Sigmoid colon (tissue), 4 donors: ENCODE results near the gene ATRNL1.

Experiments used
- POLR2AphosphoS5 ChIP-seq, 4 donors: sonication (generic); formaldehyde crosslinking; IDR thresholded peaks; one replicate each; pipeline ENCODE4 v1.6.1; 2017; ENCODE audit warnings: antibody characterized with exemption in 4 of 4
- TF ChIP-seq, protein P1 (sequence below), 4 experiments: fragments of 450-650 bp in 3 of 4; fragments of 200-600 bp in 1 of 4; IDR thresholded peaks; one replicate each; pipeline ENCODE4 v1.5.1; 2016 to 2019; ENCODE audit warnings: antibody characterized with exemption in 4 of 4, mild to moderate bottlenecking in 3 of 4, moderate library complexity in 2 of 4

DNA sequence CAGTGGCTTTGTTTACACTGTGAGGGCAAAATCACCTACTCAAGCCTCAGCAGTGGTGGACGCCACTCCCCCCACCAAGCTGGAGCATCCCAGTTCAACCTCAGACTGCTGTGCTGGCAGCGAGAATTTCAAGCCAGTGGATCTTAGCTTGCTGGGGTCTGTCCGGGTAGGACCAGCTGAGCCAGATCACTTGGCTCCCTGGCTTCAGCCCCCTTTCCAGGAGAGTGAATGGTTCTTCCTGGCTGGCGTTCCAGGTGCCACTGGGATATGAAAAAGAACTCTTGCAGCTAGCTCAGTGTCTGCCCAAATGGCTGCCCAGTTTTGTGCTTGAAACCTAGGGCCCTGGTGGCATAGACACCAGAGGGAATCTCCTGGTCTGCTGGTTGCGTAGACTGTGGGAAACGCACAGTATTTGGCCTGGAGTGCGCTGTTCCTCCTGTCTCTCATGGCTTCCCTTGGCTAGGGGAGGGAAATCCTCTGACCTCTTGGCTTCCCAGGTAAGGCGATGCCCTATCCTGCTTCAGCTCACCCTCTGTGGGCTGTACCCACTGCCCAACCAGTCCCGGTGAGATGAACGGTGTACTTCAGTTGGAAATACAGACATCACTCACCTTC lies 398.5 kb downstream of the ATRNL1 start:
- no peak for TF ChIP-seq POLR2AphosphoS5 (IDR thresholded peaks at IDR 0.05)
- TF ChIP-seq, protein P1, sequence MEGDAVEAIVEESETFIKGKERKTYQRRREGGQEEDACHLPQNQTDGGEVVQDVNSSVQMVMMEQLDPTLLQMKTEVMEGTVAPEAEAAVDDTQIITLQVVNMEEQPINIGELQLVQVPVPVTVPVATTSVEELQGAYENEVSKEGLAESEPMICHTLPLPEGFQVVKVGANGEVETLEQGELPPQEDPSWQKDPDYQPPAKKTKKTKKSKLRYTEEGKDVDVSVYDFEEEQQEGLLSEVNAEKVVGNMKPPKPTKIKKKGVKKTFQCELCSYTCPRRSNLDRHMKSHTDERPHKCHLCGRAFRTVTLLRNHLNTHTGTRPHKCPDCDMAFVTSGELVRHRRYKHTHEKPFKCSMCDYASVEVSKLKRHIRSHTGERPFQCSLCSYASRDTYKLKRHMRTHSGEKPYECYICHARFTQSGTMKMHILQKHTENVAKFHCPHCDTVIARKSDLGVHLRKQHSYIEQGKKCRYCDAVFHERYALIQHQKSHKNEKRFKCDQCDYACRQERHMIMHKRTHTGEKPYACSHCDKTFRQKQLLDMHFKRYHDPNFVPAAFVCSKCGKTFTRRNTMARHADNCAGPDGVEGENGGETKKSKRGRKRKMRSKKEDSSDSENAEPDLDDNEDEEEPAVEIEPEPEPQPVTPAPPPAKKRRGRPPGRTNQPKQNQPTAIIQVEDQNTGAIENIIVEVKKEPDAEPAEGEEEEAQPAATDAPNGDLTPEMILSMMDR (IDR thresholded peaks at IDR 0.05): no peak
